Trophoblast cell (in vitro differentiated cells and primary cell): ENCODE measurements around the gene TUBB4A.

Source experiments
- DNase-seq, 2 donors: peaks; one replicate each; pipeline ENCODE4 v3.0.0-alpha.2; 2016
- H2AFZ ChIP-seq: 2 replicates; pipeline ENCODE4 v1.6.1; 2013; ENCODE audit warnings: low read length, moderate library complexity, mild to moderate bottlenecking; ENCODE audit not compliant: insufficient read depth, poor library complexity
- H2AK5ac ChIP-seq: 2 replicates; pipeline ENCODE4 v1.6.1; 2013; ENCODE audit warnings: mild to moderate bottlenecking, low read length
- H2BK120ac ChIP-seq: 2 replicates; pipeline ENCODE4 v1.6.1; 2013; ENCODE audit warnings: low read length, mild to moderate bottlenecking, moderate library complexity; ENCODE audit not compliant: insufficient read depth, poor library complexity
- H2BK12ac ChIP-seq: 2 replicates; pipeline ENCODE4 v1.6.1; 2013; ENCODE audit warnings: mild to moderate bottlenecking, low read length, moderate library complexity
- H2BK5ac ChIP-seq: 2 replicates; pipeline ENCODE4 v1.6.1; 2013; ENCODE audit warnings: low read length, low read depth, moderate library complexity, mild to moderate bottlenecking; ENCODE audit not compliant: poor library complexity
- H3K14ac ChIP-seq: 2 replicates; pipeline ENCODE4 v1.6.1; 2013; ENCODE audit warnings: mild to moderate bottlenecking, low read length
- H3K18ac ChIP-seq: 2 replicates; pipeline ENCODE4 v1.6.1; 2013; ENCODE audit warnings: mild to moderate bottlenecking, low read length
- H3K23ac ChIP-seq: 2 replicates; pipeline ENCODE4 v1.6.1; 2013; ENCODE audit warnings: low read length
- H3K27ac ChIP-seq: 2 replicates; pipeline ENCODE4 v1.5.1; 2013; ENCODE audit warnings: low read depth, mild to moderate bottlenecking, inconsistent platforms, low read length, moderate library complexity
- H3K27me3 ChIP-seq: 2 replicates; pipeline ENCODE4 v1.6.1; 2013; ENCODE audit warnings: inconsistent platforms, mild to moderate bottlenecking, low read length, moderate library complexity; ENCODE audit not compliant: insufficient read depth
- H3K36me3 ChIP-seq, 2 experiments: 1 replicate in 1 of 2; 2 replicates in 1 of 2; pipeline ENCODE4 v1.6.1; 2013; ENCODE audit warnings: low read length in 2 of 2, mild to moderate bottlenecking in 2 of 2, moderate library complexity in 1 of 2; ENCODE audit not compliant: insufficient read depth in 2 of 2, control insufficient read depth in 1 of 2
- H3K4ac ChIP-seq: 2 replicates; pipeline ENCODE4 v1.6.1; 2013; ENCODE audit warnings: low read depth, mild to moderate bottlenecking, low read length, moderate library complexity
- H3K4me1 ChIP-seq, 2 experiments: 1 replicate in 1 of 2; 2 replicates in 1 of 2; pipeline ENCODE4 v1.6.1; 2013; ENCODE audit warnings: low read length in 2 of 2, mild to moderate bottlenecking in 2 of 2, moderate library complexity in 1 of 2; ENCODE audit not compliant: insufficient read depth in 2 of 2, control insufficient read depth in 1 of 2
- H3K4me2 ChIP-seq: 2 replicates; pipeline ENCODE4 v1.6.1; 2013; ENCODE audit warnings: inconsistent platforms, mild to moderate bottlenecking, low read length, moderate library complexity
- H3K4me3 ChIP-seq: 2 replicates; pipeline ENCODE4 v1.5.1; 2013; ENCODE audit warnings: mild to moderate bottlenecking, low read depth, low read length, inconsistent platforms
- H3K79me1 ChIP-seq: one replicate; pipeline ENCODE4 v1.6.1; 2013; ENCODE audit warnings: low read length
- H3K79me2 ChIP-seq: 2 replicates; pipeline ENCODE4 v1.6.1; 2013; ENCODE audit warnings: low read length, mild to moderate bottlenecking; ENCODE audit not compliant: control insufficient read depth, insufficient read depth, poor library complexity
- H3K9ac ChIP-seq: 2 replicates; pipeline ENCODE4 v1.6.1; 2013; ENCODE audit warnings: mild to moderate bottlenecking, low read length
- H3K9me3 ChIP-seq: 2 replicates; pipeline ENCODE4 v1.6.1; 2013; ENCODE audit warnings: low read depth, mild to moderate bottlenecking, control low read depth, inconsistent platforms, low read length; ENCODE audit not compliant: insufficient read depth
- H4K12ac ChIP-seq: 2 replicates; pipeline ENCODE4 v1.6.1; 2013; ENCODE audit warnings: low read depth, mild to moderate bottlenecking, low read length, moderate library complexity
- H4K8ac ChIP-seq: 2 replicates; pipeline ENCODE4 v1.6.1; 2013; ENCODE audit warnings: low read depth, mild to moderate bottlenecking, low read length, moderate library complexity
- H4K91ac ChIP-seq: one replicate; pipeline ENCODE4 v1.6.1; 2013; ENCODE audit warnings: low read depth, mild to moderate bottlenecking, low read length, moderate library complexity
- WGBS: extraction: QIAGEN DNeasy Blood & Tissue Kit; methylation state at CpG from one replicate; pipeline ENCODE4 v1.1.7; 2013; ENCODE audit warnings: missing lambda C conversion rate; ENCODE audit not compliant: insufficient read length, insufficient coverage; ENCODE audit errors: extremely low coverage; 5-methylcytosine and 5-hydroxymethylcytosine counted together

The TUBB4A gene

GRCh38 chr19:6533746-6534418 lies 31.8 kb upstream of the TUBB4A start:
- H2AK5ac ChIP-seq = no peak overlapping the region
- H3K4ac ChIP-seq = no peak overlapping the region
- H2BK120ac ChIP-seq = no peak overlapping the region
- H4K8ac ChIP-seq = no peak overlapping the region
- peaks cover 24% of the 10 kb centered on the region for H3K27me3 ChIP-seq
- H3K9me3 ChIP-seq = peaks cover 7% of the 10 kb centered on the region
- no peaks in the 10 kb centered on the region for H3K36me3 ChIP-seq
- peaks cover 2% of the 10 kb centered on the region for H3K79me1 ChIP-seq
- peaks cover 2% of the 10 kb centered on the region for H3K79me2 ChIP-seq
- no CpG with 5 or more reads among the region's 11 CpGs for WGBS
- H3K23ac ChIP-seq = no peak overlapping the region
- no peak overlapping the region for H3K9ac ChIP-seq
- no peak overlapping the region for H2AFZ ChIP-seq
- no peak overlapping the region for H3K4me2 ChIP-seq
- no peak overlapping the region for H4K91ac ChIP-seq
- H3K4me1 ChIP-seq = peaks cover 5 to 6% of the 10 kb centered on the region in 2 experiments
- H2BK12ac ChIP-seq = no peak overlapping the region
- H3K18ac ChIP-seq = no peak overlapping the region
- no peak overlapping the region for H4K12ac ChIP-seq
- H3K4me3 ChIP-seq = no peak overlapping the region
- no peak overlapping the region for H3K27ac ChIP-seq
- DNase-seq = no peak
- no peak overlapping the region for H2BK5ac ChIP-seq
- H3K14ac ChIP-seq = no peak overlapping the region

- Histone ChIP-seq H3K27ac (no peak overlapping the region), H3K4ac (no peak overlapping the region), H3K79me2 (peaks cover 2% of the 10 kb centered on the region), H3K27me3 (peaks cover 24% of the 10 kb centered on the region), H4K12ac (no peak overlapping the region), H4K8ac (no peak overlapping the region), H2AFZ (no peak overlapping the region), H3K23ac (no peak overlapping the region), H3K18ac (no peak overlapping the region), H3K4me2 (no peak overlapping the region), H4K91ac (no peak overlapping the region), H3K9me3 (peaks cover 7% of the 10 kb centered on the region), H2BK5ac (no peak overlapping the region), H3K79me1 (peaks cover 2% of the 10 kb centered on the region), H2BK12ac (no peak overlapping the region), H2AK5ac (no peak overlapping the region), H3K9ac (no peak overlapping the region), H3K36me3 (no peaks in the 10 kb centered on the region), H3K4me1 (peaks cover 5 to 6% of the 10 kb centered on the region in 2 experiments), H3K4me3 (no peak overlapping the region), H3K14ac (no peak overlapping the region), H2BK120ac (no peak overlapping the region)
- no CpG with 5 or more reads among the region's 3 CpGs for WGBS
- no peak for DNase-seq
Measured at GRCh38 chr19:6533000-6533328, 30.9 kb upstream of the TUBB4A start.

GRCh38 chr19:6532244-6532999 lies 30.3 kb upstream of the TUBB4A start:
- Histone ChIP-seq H3K36me3 (no peaks in the 10 kb centered on the region), H4K12ac (no peak overlapping the region), H4K8ac (no peak overlapping the region), H3K79me2 (peaks cover 2% of the 10 kb centered on the region), H3K14ac (no peak overlapping the region), H2AK5ac (no peak overlapping the region), H4K91ac (no peak overlapping the region), H3K9me3 (peaks cover 7% of the 10 kb centered on the region), H3K4me3 (peak overlapping the region; percentile 20), H3K4me1 (peaks cover 5 to 6% of the 10 kb centered on the region in 2 experiments), H2BK120ac (no peak overlapping the region), H3K18ac (no peak overlapping the region), H3K4me2 (no peak overlapping the region), H2AFZ (no peak overlapping the region), H3K79me1 (peaks cover 2% of the 10 kb centered on the region), H3K27me3 (peaks cover 24% of the 10 kb centered on the region), H3K23ac (no peak overlapping the region), H2BK12ac (no peak overlapping the region), H3K9ac (no peak overlapping the region), H3K27ac (no peak overlapping the region), H3K4ac (no peak overlapping the region), H2BK5ac (no peak overlapping the region)
- no peak for DNase-seq
- WGBS = no CpG with 5 or more reads among the region's 31 CpGs

GRCh38 chr19:6531956-6532243 lies 29.8 kb upstream of the TUBB4A start:
- Histone ChIP-seq H3K23ac (no peak overlapping the region), H3K18ac (no peak overlapping the region), H3K4ac (no peak overlapping the region), H3K27ac (no peak overlapping the region), H2AK5ac (no peak overlapping the region), H3K79me2 (peaks cover 2% of the 10 kb centered on the region), H3K36me3 (no peaks in the 10 kb centered on the region), H3K14ac (no peak overlapping the region), H3K4me2 (no peak overlapping the region), H3K27me3 (peaks cover 24% of the 10 kb centered on the region), H3K9me3 (peaks cover 7% of the 10 kb centered on the region), H2BK120ac (no peak overlapping the region), H2AFZ (no peak overlapping the region), H4K12ac (no peak overlapping the region), H3K9ac (no peak overlapping the region), H2BK12ac (no peak overlapping the region), H3K79me1 (peaks cover 2% of the 10 kb centered on the region), H2BK5ac (no peak overlapping the region), H4K8ac (no peak overlapping the region), H4K91ac (no peak overlapping the region), H3K4me3 (no peak overlapping the region), H3K4me1 (peaks cover 5 to 6% of the 10 kb centered on the region in 2 experiments)
- no CpG with 5 or more reads among the region's 5 CpGs for WGBS
- no peak for DNase-seq
